OCI-LY1 (cell line): ENCODE results near the gene TM2D3.

ENCODE experiments used
- H2AFZ ChIP-seq: fragments of 200-600 bp; sonication (generic), shearing (Covaris generic); 2 replicates; pipeline ENCODE4 v1.6.0; 2014; ENCODE audit warnings: antibody characterized with exemption, mild to moderate bottlenecking, low read length
- H3F3A ChIP-seq: fragments of 200-600 bp; sonication (generic), shearing (Covaris generic); 2 replicates; pipeline ENCODE4 v1.6.0; 2014; ENCODE audit warnings: mild to moderate bottlenecking, antibody characterized with exemption, low read length, moderate library complexity; ENCODE audit not compliant: insufficient read depth
- H3K27ac ChIP-seq: fragments of 200-600 bp; sonication (generic); 2 replicates; pipeline ENCODE4 v1.5.1; 2014; ENCODE audit warnings: low read length, mixed run types, mild to moderate bottlenecking, low read depth; ENCODE audit not compliant: poor library complexity, severe bottlenecking
- H3K27me3 ChIP-seq: fragments of 200-600 bp; sonication (generic); 2 replicates; pipeline ENCODE4 v1.6.0; 2014; ENCODE audit warnings: antibody characterized with exemption, mild to moderate bottlenecking, low read length, moderate library complexity; ENCODE audit not compliant: insufficient read depth
- H3K36me3 ChIP-seq: fragments of 200-600 bp; sonication (generic); 2 replicates; pipeline ENCODE4 v1.6.1; 2014; ENCODE audit warnings: mild to moderate bottlenecking, antibody characterized with exemption, low read length, moderate library complexity, mixed read lengths; ENCODE audit not compliant: insufficient read depth
- H3K4me1 ChIP-seq: fragments of 200-600 bp; sonication (generic); 2 replicates; pipeline ENCODE4 v1.5.1; 2014; ENCODE audit warnings: mild to moderate bottlenecking, low read length, moderate library complexity; ENCODE audit not compliant: insufficient read depth, severe bottlenecking
- H3K4me2 ChIP-seq: fragments of 200-600 bp; sonication (generic), shearing (Covaris generic); 2 replicates; pipeline ENCODE4 v1.6.1; 2014; ENCODE audit warnings: low read length
- H3K4me3 ChIP-seq: fragments of 200-600 bp; sonication (generic); 2 replicates; pipeline ENCODE4 v1.5.1; 2014; ENCODE audit warnings: low read length, low read depth, mild to moderate bottlenecking, mixed read lengths; ENCODE audit not compliant: poor library complexity, severe bottlenecking
- H3K79me2 ChIP-seq: fragments of 200-600 bp; shearing (Covaris generic); 2 replicates; pipeline ENCODE4 v1.6.1; 2016; ENCODE audit warnings: mixed run types, low read length, mixed read lengths; ENCODE audit not compliant: insufficient read depth
- H3K9ac ChIP-seq: fragments of 200-600 bp; sonication (generic), shearing (Covaris generic); 2 replicates; pipeline ENCODE4 v1.6.1; 2014; ENCODE audit warnings: mild to moderate bottlenecking, low read length, mixed read lengths
- H3K9me2 ChIP-seq: fragments of 200-600 bp; sonication (generic), shearing (Covaris generic); 2 replicates; pipeline ENCODE4 v1.6.1; 2014; ENCODE audit warnings: low read depth, mild to moderate bottlenecking, low read length, mixed read lengths
- H3K9me3 ChIP-seq: fragments of 200-600 bp; shearing (Covaris generic); 2 replicates; pipeline ENCODE4 v1.6.1; 2014; ENCODE audit warnings: low read length, mixed read lengths
- H4K20me1 ChIP-seq: fragments of 200-600 bp; sonication (generic), shearing (Covaris generic); 2 replicates; pipeline ENCODE4 v1.6.0; 2016; ENCODE audit warnings: mild to moderate bottlenecking, low read length; ENCODE audit not compliant: insufficient read depth
- EZH2 ChIP-seq: fragments of 200-600 bp; sonication (generic), shearing (Covaris generic); IDR thresholded peaks from 2 replicates; pipeline ENCODE4 v1.8.0; 2017; ENCODE audit warnings: borderline replicate concordance, mixed run types, mild to moderate bottlenecking, antibody characterized with exemption, low read length, moderate library complexity, mixed read lengths
- TF ChIP-seq, protein P1 (sequence below): fragments of 200-600 bp; sonication (generic), shearing (Covaris generic); IDR thresholded peaks from 2 replicates; pipeline ENCODE4 v1.5.1; 2017; ENCODE audit warnings: mild to moderate bottlenecking, antibody characterized with exemption, low read length, moderate library complexity, mixed read lengths

TM2D3 gene

DNA sequence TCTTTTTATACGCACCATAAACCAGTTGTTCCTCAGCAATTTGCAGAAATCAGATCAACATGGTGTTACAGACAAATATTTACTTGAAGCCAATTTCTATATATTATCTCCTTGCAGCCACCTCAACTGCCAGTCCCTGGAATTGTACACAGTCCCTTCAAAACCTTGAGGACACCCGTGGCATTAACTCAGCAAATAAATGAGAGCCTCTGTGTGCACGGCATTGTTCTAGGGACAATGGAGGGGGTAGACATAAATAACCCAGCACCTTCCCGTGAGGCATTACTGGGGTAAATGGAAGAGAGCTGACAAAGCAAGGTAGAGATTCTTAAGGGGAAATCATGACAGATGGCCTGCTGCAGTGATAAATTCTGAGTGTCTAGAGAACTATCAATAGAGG is 12.5 kb downstream of the TM2D3 start:
- Histone ChIP-seq H3K4me3 (no peak overlapping the region), H3F3A (peaks cover 5% of the 10 kb centered on the region), H3K9me2 (no peaks in the 10 kb centered on the region), H3K79me2 (no peaks in the 10 kb centered on the region), H3K9ac (no peak overlapping the region), H3K4me2 (no peak overlapping the region), H3K27me3 (no peaks in the 10 kb centered on the region), H3K27ac (no peak overlapping the region), H3K4me1 (peaks cover 19% of the 10 kb centered on the region), H3K36me3 (peaks cover 52% of the 10 kb centered on the region), H4K20me1 (no peaks in the 10 kb centered on the region), H3K9me3 (no peaks in the 10 kb centered on the region), H2AFZ (no peak overlapping the region)
- TF ChIP-seq EZH2: no peak
- TF ChIP-seq, protein P1, sequence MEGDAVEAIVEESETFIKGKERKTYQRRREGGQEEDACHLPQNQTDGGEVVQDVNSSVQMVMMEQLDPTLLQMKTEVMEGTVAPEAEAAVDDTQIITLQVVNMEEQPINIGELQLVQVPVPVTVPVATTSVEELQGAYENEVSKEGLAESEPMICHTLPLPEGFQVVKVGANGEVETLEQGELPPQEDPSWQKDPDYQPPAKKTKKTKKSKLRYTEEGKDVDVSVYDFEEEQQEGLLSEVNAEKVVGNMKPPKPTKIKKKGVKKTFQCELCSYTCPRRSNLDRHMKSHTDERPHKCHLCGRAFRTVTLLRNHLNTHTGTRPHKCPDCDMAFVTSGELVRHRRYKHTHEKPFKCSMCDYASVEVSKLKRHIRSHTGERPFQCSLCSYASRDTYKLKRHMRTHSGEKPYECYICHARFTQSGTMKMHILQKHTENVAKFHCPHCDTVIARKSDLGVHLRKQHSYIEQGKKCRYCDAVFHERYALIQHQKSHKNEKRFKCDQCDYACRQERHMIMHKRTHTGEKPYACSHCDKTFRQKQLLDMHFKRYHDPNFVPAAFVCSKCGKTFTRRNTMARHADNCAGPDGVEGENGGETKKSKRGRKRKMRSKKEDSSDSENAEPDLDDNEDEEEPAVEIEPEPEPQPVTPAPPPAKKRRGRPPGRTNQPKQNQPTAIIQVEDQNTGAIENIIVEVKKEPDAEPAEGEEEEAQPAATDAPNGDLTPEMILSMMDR: no peak

DNA sequence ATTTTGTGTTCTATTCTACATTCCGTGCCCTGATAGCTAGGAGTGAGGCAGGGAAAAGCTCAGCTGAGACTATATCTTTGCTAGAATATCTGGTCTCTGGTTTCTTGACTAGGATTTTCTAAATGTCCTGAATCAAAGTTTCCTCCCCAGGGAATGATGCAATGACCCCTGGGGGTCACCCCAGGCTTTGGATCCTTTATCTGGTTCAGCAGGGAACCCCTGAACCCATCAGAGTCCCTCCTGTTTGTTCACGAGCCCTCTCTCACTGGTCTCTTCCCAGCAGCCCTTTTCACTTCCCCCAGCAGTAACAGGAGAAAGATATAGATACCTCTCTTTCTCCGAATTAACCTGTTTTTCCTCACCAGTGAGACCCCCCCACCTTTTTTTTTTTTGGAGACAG is 14.3 kb downstream of the TM2D3 start:
- no peaks in the 10 kb centered on the region for H3K79me2 ChIP-seq
- H3K9me3 ChIP-seq: no peaks in the 10 kb centered on the region
- no peak overlapping the region for H2AFZ ChIP-seq
- H3K4me2 ChIP-seq: no peak overlapping the region
- H3K27me3 ChIP-seq: no peaks in the 10 kb centered on the region
- H3K4me3 ChIP-seq: no peak overlapping the region
- H3K4me1 ChIP-seq: peaks cover 17% of the 10 kb centered on the region
- no peak overlapping the region for H3K27ac ChIP-seq
- no peak overlapping the region for H3K9ac ChIP-seq
- peaks cover 40% of the 10 kb centered on the region for H3K36me3 ChIP-seq
- peaks cover 5% of the 10 kb centered on the region for H3F3A ChIP-seq
- H4K20me1 ChIP-seq: no peaks in the 10 kb centered on the region
- TF ChIP-seq EZH2: no peak
- TF ChIP-seq, protein P1: no peak
- H3K9me2 ChIP-seq: no peaks in the 10 kb centered on the region

DNA sequence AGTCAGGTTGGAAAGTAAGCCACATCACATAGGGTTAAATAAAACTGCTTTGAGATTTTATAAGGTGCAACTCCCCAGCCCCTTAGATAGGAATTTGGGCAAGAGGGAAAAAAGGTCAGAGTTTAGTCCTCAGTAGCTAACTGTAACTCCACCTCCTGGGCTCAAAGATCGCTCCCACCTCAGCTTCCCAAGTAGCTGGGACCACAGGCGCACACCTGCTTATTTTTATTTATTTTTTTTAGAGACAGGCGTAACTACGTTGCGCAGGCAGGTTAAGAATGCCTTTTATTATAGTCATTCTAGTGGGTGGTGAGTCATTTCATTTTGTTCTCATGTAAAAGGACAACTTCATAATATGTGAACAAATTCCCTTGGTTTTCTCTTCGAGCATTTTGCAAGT is 14.7 kb downstream of the TM2D3 start:
- TF ChIP-seq, protein P1: no peak
- no peak for TF ChIP-seq EZH2
- Histone ChIP-seq H4K20me1 (no peaks in the 10 kb centered on the region), H3K4me2 (no peak overlapping the region), H3K36me3 (peaks cover 38% of the 10 kb centered on the region), H3K27ac (no peak overlapping the region), H3K9me3 (no peaks in the 10 kb centered on the region), H2AFZ (no peak overlapping the region), H3K4me3 (no peak overlapping the region), H3K27me3 (no peaks in the 10 kb centered on the region), H3K9me2 (no peaks in the 10 kb centered on the region), H3F3A (peaks cover 5% of the 10 kb centered on the region), H3K79me2 (no peaks in the 10 kb centered on the region), H3K4me1 (peaks cover 13% of the 10 kb centered on the region), H3K9ac (no peak overlapping the region)
